GM20000 (cell line): ENCODE data around the gene CYP2W1.

Experiments used
- DNase-seq: peaks from one replicate; pipeline ENCODE4 v3.0.0; 2012; ENCODE audit warnings: low spot score
- CTCF ChIP-seq: IDR thresholded peaks from 2 replicates; pipeline ENCODE4 v1.5.1; 2012; ENCODE audit warnings: mild to moderate bottlenecking, control low read depth; ENCODE audit errors: extremely low read depth, missing control alignments

The CYP2W1 gene

GRCh38 chr7:946256-946996, 36.6 kb upstream of the CYP2W1 start:
- no peak for DNase-seq
- TF ChIP-seq CTCF, result no peak

- no peak for DNase-seq
- no peak for TF ChIP-seq CTCF
These were observed 35.4 kb upstream of the CYP2W1 start for GRCh38 chr7:947391-948210.

GRCh38 chr7:949021-949934, 33.7 kb upstream of the CYP2W1 start:
- DNase-seq, result no peak
- TF ChIP-seq CTCF, result no peak

GRCh38 chr7:951881-952547, 31.0 kb upstream of the CYP2W1 start:
- no peak for DNase-seq
- no peak for TF ChIP-seq CTCF

- DNase-seq, result no peak
- TF ChIP-seq CTCF, result no peak
These were observed 30.2 kb upstream of the CYP2W1 start for GRCh38 chr7:952548-953441.

GRCh38 chr7:953547-954327, 29.2 kb upstream of the CYP2W1 start:
- no peak for TF ChIP-seq CTCF
- DNase-seq, result no peak
